HFFc6 (cell line): ENCODE measurements around the gene GCNT2. TPM values are rescaled to one million over a fixed set of nuclear protein-coding genes. Genes with fewer than 3 reads are reported as not detected.

Experiments used
- DNase-seq: peaks from one replicate; pipeline ENCODE4 v3.0.0-alpha.2; 2018
- H3K27ac Mint-ChIP-seq: 2 replicates; pipeline ENCODE4 v1.8.0; 2020; ENCODE audit warnings: mild to moderate bottlenecking, mixed read lengths
- H3K27me3 Mint-ChIP-seq: 2 replicates; pipeline ENCODE4 v1.8.0; 2021; ENCODE audit warnings: mild to moderate bottlenecking, moderate library complexity, mixed read lengths; ENCODE audit not compliant: insufficient read depth
- H3K36me3 Mint-ChIP-seq: 2 replicates; pipeline ENCODE4 v1.8.0; 2021; ENCODE audit warnings: low read depth, mixed read lengths
- H3K4me1 Mint-ChIP-seq: 2 replicates; pipeline ENCODE4 v1.8.0; 2020; ENCODE audit warnings: low read depth, mixed read lengths
- H3K4me3 Mint-ChIP-seq: 2 replicates; pipeline ENCODE4 v1.8.0; 2020; ENCODE audit warnings: mild to moderate bottlenecking, moderate library complexity, mixed read lengths
- H3K9me3 Mint-ChIP-seq: 2 replicates; pipeline ENCODE4 v1.8.0; 2020; ENCODE audit warnings: mild to moderate bottlenecking, mixed read lengths
- CTCF ChIP-seq: fragments of 200-600 bp; sonication (generic); IDR thresholded peaks from 2 replicates; pipeline ENCODE4 v1.5.0; 2021; ENCODE audit warnings: antibody characterized with exemption, mild to moderate bottlenecking
- total RNA-seq, 6 experiments: library from RNA; stranded (reverse); fragmentation: NEBNext Ultra II Directional; extraction: Animal tissue kit (Norgen Biotek cat#: 25700); gene quantifications; 2 replicates in 1 of 6; 3 replicates in 5 of 6; pipeline ENCODE4 v1.2.3, GENCODE V29; 2021

GCNT2 gene
- total RNA-seq, 6 experiments from 2014 or later: 0.14 to 7.1 (median 5.7) TPM

GRCh38 chr6:10621847-10622246 lies 100.7 kb downstream of the GCNT2 start:
- Mint-ChIP-seq H3K4me1 (peaks cover 28% of the 10 kb centered on the region; the same call in 1 of the 2 replicates), H3K27ac (no peak overlapping the region), H3K36me3 (peaks cover 20% of the 10 kb centered on the region; the same call in 1 of the 2 replicates), H3K9me3 (peaks cover 13% of the 10 kb centered on the region; the same call in 1 of the 2 replicates), H3K27me3 (no peaks in the 10 kb centered on the region), H3K4me3 (no peak overlapping the region)
- TF ChIP-seq CTCF: no peak
- DNase-seq: no peak

- Mint-ChIP-seq H3K36me3 (peaks cover 20% of the 10 kb centered on the region; the same call in 1 of the 2 replicates), H3K27me3 (no peaks in the 10 kb centered on the region), H3K4me1 (peaks cover 18% of the 10 kb centered on the region; the same call in 1 of the 2 replicates), H3K27ac (peak overlapping the region; percentile 52; the same call in 1 of the 2 replicates), H3K4me3 (peak overlapping the region; percentile 14; the same call in 1 of the 2 replicates), H3K9me3 (0 out of 2 replicates have a peak, but pooled peaks cover 6% of the 10 kb centered on the region)
- no peak for TF ChIP-seq CTCF
- no peak for DNase-seq
These were observed 103.7 kb downstream of the GCNT2 start for GRCh38 chr6:10624836-10625235.

- TF ChIP-seq CTCF: no peak
- no peak overlapping the region; the same call in 1 of the 2 replicates for H3K27ac Mint-ChIP-seq
- H3K27me3 Mint-ChIP-seq: no peaks in the 10 kb centered on the region
- H3K4me1 Mint-ChIP-seq: peaks cover 12% of the 10 kb centered on the region; the same call in 1 of the 2 replicates
- 0 out of 2 replicates have a peak, but pooled peaks cover 6% of the 10 kb centered on the region for H3K9me3 Mint-ChIP-seq
- H3K4me3 Mint-ChIP-seq: peak overlapping the region; percentile 4; the same call in 1 of the 2 replicates
- no peak for DNase-seq
- peaks cover 18% of the 10 kb centered on the region; the same call in 1 of the 2 replicates for H3K36me3 Mint-ChIP-seq
These were observed 105.1 kb downstream of the GCNT2 start for GRCh38 chr6:10626154-10626741.

GRCh38 chr6:10627800-10628199 lies 106.6 kb downstream of the GCNT2 start:
- no peaks in the 10 kb centered on the region for H3K27me3 Mint-ChIP-seq
- H3K4me1 Mint-ChIP-seq: peaks cover 9% of the 10 kb centered on the region
- no peak overlapping the region for H3K4me3 Mint-ChIP-seq
- no peak overlapping the region for H3K27ac Mint-ChIP-seq
- no peak for TF ChIP-seq CTCF
- no peak for DNase-seq
- H3K36me3 Mint-ChIP-seq: peaks cover 13% of the 10 kb centered on the region; the same call in 1 of the 2 replicates
- H3K9me3 Mint-ChIP-seq: 0 out of 2 replicates have a peak, but pooled peaks cover 6% of the 10 kb centered on the region

GRCh38 chr6:10630178-10630577 lies 109.0 kb downstream of the GCNT2 start:
- H3K36me3 Mint-ChIP-seq: 0 out of 2 replicates have a peak, but pooled peaks cover under 1% of the 10 kb centered on the region
- no peaks in the 10 kb centered on the region for H3K9me3 Mint-ChIP-seq
- TF ChIP-seq CTCF: no peak
- DNase-seq: no peak
- H3K4me3 Mint-ChIP-seq: no peak overlapping the region
- H3K27me3 Mint-ChIP-seq: no peaks in the 10 kb centered on the region
- peaks cover 19% of the 10 kb centered on the region for H3K4me1 Mint-ChIP-seq
- H3K27ac Mint-ChIP-seq: no peak overlapping the region
